ENCODE data around the gene GATAD2B. TPM values are rescaled to one million over a fixed set of nuclear protein-coding genes. Genes with fewer than 3 reads are reported as not detected.
A peak's percentile ranks its signal among the peaks of the same experiment; 100 is the strongest.

GATAD2B gene
- total RNA-seq, 4 donors from 2014 or later, result 9.7 to 16.6 (median 12.0) TPM

DNA sequence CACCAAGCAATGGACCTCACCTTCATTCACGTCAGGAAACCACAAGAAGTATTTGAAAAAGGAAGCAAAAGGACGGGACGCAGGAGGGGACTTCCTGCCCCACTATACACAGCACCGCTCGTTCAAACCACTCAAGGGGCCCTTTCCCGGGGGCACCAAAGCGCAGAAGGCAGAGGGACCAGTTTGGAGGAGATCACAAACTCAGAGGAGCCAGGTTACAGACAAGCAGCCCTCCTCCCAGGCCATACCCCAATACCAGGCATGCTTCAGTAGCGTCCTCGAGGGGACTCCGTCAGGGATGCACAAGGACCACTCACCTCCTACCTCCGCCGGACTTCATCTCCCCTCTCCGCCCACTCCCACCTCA lies 35.0 kb upstream of the GATAD2B start:
- Histone ChIP-seq H3K9me3 (no peaks in the 10 kb centered on the region), H3K27ac (peak overlapping the region; percentile 95 to 97 (median 96)), H3K36me3 (peaks cover 17 to 50% (median 23%) of the 10 kb centered on the region in 3 donors), H3K27me3 (no peaks in the 10 kb centered on the region), H3K4me3 (peak overlapping the region; percentile 89 to 98 (median 92)), H3K4me1 (peaks cover 33 to 79% (median 42%) of the 10 kb centered on the region in 3 donors)
- TF ChIP-seq, protein P1, sequence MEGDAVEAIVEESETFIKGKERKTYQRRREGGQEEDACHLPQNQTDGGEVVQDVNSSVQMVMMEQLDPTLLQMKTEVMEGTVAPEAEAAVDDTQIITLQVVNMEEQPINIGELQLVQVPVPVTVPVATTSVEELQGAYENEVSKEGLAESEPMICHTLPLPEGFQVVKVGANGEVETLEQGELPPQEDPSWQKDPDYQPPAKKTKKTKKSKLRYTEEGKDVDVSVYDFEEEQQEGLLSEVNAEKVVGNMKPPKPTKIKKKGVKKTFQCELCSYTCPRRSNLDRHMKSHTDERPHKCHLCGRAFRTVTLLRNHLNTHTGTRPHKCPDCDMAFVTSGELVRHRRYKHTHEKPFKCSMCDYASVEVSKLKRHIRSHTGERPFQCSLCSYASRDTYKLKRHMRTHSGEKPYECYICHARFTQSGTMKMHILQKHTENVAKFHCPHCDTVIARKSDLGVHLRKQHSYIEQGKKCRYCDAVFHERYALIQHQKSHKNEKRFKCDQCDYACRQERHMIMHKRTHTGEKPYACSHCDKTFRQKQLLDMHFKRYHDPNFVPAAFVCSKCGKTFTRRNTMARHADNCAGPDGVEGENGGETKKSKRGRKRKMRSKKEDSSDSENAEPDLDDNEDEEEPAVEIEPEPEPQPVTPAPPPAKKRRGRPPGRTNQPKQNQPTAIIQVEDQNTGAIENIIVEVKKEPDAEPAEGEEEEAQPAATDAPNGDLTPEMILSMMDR (IDR thresholded peaks at IDR 0.05), result no peak
- no peak for TF ChIP-seq POLR2A (IDR thresholded peaks at IDR 0.05)
- intact Hi-C loops (cut with DNase I), result no loop called here
- WGBS, 2 donors, result 0% methylated on average over 8 to 13 of the region's 13 CpGs
- no peak for DNase-seq

DNA sequence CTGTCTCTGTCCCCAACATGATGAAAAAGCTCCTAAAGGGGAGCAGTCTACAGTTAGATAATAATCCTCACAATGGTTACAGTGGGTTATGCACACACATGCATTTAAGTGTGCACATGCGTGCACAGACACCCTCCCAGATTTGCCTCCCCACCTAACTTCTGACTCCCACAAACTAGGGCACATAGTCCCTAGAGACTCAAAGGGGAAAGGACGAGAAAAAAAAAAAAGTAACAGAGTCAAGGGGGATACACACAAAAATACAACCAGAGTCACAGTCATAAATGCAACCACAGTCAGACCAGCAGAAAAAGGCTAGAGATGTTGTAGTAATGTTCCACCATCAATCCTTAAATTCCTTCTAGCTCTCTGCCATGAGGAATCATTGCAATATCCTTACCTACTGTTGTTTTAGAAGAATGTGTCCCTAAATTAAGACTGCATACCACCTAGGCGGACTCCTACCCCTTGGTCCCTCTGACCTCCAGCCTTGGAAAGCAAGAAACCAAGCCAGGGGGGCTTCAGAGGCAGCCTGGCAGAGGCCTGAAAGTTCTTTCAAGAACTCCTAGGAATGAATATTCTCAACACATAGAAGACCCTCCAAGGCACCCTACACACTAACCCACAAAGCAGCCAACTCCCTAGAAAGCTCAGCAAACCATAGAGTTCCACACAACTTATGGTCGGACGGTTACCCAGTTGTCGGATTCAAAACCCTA lies 34.4 kb upstream of the GATAD2B start:
- Histone ChIP-seq H3K4me3 (peak overlapping the region; percentile 89 to 98 (median 92)), H3K4me1 (peaks cover 27 to 73% (median 37%) of the 10 kb centered on the region in 3 donors), H3K27ac (peak overlapping the region; percentile 95 to 97 (median 96)), H3K9me3 (no peaks in the 10 kb centered on the region), H3K27me3 (no peaks in the 10 kb centered on the region), H3K36me3 (peaks cover 23 to 56% (median 29%) of the 10 kb centered on the region in 3 donors)
- DNase-seq, result no peak
- TF ChIP-seq POLR2A (IDR thresholded peaks at IDR 0.05), result no peak
- TF ChIP-seq, protein P1 (IDR thresholded peaks at IDR 0.05), result no peak
- 20 to 24% methylated on average over 4 to 6 of the region's 6 CpGs for WGBS, 2 donors
- intact Hi-C loops (cut with DNase I), result no loop called here

DNA sequence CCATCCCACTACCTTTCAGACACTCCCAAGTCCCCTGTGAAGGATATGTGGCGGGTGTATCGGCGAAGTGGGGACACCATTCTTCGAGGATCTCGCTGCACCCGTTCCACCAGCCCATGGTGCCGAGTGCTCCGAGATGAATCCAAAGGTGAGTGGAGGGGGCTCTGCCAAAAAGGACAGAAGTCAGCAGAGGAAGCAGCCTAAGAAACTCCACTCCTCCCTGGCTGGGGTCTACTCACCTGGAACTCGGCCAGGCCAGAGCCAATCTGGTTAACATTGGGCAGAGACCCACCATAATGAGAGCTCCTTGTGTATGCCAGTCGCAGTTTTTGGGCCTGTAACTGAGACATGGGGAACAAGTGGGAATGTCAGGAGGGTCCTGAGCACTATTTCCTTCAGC lies 32.1 kb upstream of the GATAD2B start:
- no peak overlapping the region for H3K4me3 ChIP-seq
- no peak for DNase-seq
- H3K4me1 ChIP-seq, result peaks cover 25 to 50% (median 27%) of the 10 kb centered on the region in 3 donors
- peaks cover 30 to 61% (median 35%) of the 10 kb centered on the region in 3 donors for H3K36me3 ChIP-seq
- no peaks in the 10 kb centered on the region for H3K27me3 ChIP-seq
- TF ChIP-seq, protein P1 (IDR thresholded peaks at IDR 0.05), result no peak
- TF ChIP-seq POLR2A (IDR thresholded peaks at IDR 0.05), result no peak
- intact Hi-C loops (cut with DNase I), result no loop called here
- 88 to 91% methylated on average over 2 to 9 of the region's 10 CpGs for WGBS, 2 donors
- H3K9me3 ChIP-seq, result no peaks in the 10 kb centered on the region
- no peak overlapping the region for H3K27ac ChIP-seq

DNA sequence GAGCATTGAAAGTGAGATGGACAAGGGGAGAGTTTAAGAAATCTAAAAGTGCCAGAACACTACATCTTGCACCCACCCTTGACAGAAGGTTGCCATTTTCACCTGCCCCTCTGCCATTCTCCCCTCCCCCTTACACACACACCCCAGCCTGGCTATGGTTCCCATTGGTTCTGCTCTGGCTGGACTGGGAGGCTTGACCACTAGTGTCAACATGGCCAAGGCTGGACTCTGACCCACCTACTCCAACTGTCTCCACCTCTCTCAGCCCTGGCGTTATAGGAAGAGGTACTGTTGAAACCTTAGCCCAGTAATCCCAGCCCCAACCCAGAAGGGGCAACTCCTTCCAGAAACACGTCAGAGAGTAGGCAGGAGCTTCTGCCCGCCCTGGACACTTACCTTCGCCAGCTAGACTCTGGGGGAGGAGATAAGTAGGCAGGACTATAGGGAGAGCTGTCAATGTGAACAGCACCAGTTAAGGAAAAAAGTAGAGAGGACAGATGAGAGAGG lies 31.1 kb upstream of the GATAD2B start:
- Histone ChIP-seq H3K36me3 (peaks cover 34 to 62% (median 35%) of the 10 kb centered on the region in 3 donors), H3K4me3 (no peak overlapping the region), H3K27me3 (no peaks in the 10 kb centered on the region), H3K27ac (no peak overlapping the region), H3K4me1 (peaks cover 22 to 40% (median 22%) of the 10 kb centered on the region in 3 donors), H3K9me3 (no peaks in the 10 kb centered on the region)
- WGBS, 2 donors, result 76% methylated on average over 2 of the region's 4 CpGs; no CpG with 5 or more reads in 1 of the 2 donors
- DNase-seq, result no peak
- intact Hi-C loops (cut with DNase I), result no loop called here
- TF ChIP-seq, protein P1 (IDR thresholded peaks at IDR 0.05), result no peak
- TF ChIP-seq POLR2A (IDR thresholded peaks at IDR 0.05), result no peak

DNA sequence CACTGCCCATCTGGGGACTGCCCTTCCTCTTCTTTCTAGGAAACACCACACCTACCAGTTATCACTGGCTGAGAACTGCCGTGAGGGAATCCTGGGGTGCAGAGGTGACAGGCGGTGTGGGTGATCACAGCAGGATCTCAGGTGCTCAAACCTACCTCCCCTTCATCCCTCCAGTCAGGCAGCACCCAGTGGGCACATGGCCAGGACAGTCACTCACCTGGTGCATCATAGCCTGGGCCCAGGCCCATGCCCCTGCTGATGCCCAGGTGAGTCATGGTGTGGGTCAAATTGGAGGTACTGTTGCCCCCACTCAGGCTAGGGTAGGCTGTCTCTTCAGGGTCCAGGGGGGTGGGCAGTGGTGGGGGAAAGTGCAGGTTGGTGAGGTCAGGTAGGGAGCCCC lies 29.0 kb upstream of the GATAD2B start:
- TF ChIP-seq, protein P1 (IDR thresholded peaks at IDR 0.05), result no peak
- TF ChIP-seq POLR2A (IDR thresholded peaks at IDR 0.05), result no peak
- no peak overlapping the region for H3K4me3 ChIP-seq
- H3K4me1 ChIP-seq, result peaks cover 13 to 35% (median 17%) of the 10 kb centered on the region in 3 donors
- DNase-seq, result no peak
- H3K9me3 ChIP-seq, result no peaks in the 10 kb centered on the region
- no peaks in the 10 kb centered on the region for H3K27me3 ChIP-seq
- peaks cover 35 to 81% (median 49%) of the 10 kb centered on the region in 3 donors for H3K36me3 ChIP-seq
- WGBS, 2 donors, result no CpG with 5 or more reads among the region's 2 CpGs
- no peak overlapping the region for H3K27ac ChIP-seq
- intact Hi-C loops (cut with DNase I), result no loop called here

Data from esophagus squamous epithelium (tissue), 5 donors.